Vagina (tissue), 2 donors: Measurements from ENCODE around the gene SIGLEC15. TPM values are rescaled to one million over a fixed set of nuclear protein-coding genes. Genes with fewer than 3 reads are reported as not detected.

Experiments used
- DNase-seq, 2 donors: peaks; one replicate each; pipeline ENCODE4 v3.0.0-alpha.2; 2017; ENCODE audit errors: extremely low spot score in 2 of 2
- H3K27ac ChIP-seq: fragments of 200-600 bp; sonication (generic); one replicate; pipeline ENCODE4 v1.5.1; 2019
- H3K27me3 ChIP-seq: fragments of 200-600 bp; sonication (generic); one replicate; pipeline ENCODE4 v1.5.1; 2019
- H3K36me3 ChIP-seq, 2 donors: fragments of 200-600 bp; sonication (generic); one replicate each; pipeline ENCODE4 v1.5.1; 2017 to 2019
- H3K4me1 ChIP-seq: fragments of 200-600 bp; sonication (generic); one replicate; pipeline ENCODE4 v1.5.1; 2019
- H3K4me3 ChIP-seq, 2 donors: fragments of 200-600 bp; sonication (generic); 1 replicate in 1 of 2; 2 replicates in 1 of 2; pipeline ENCODE4 v1.5.1; 2016 to 2019
- H3K9me3 ChIP-seq: fragments of 200-600 bp; sonication (generic); one replicate; pipeline ENCODE4 v1.5.1; 2019
- POLR2A ChIP-seq, 2 donors: fragments of 450-650 bp; IDR thresholded peaks; one replicate each; pipeline ENCODE4 v1.6.1; 2017; ENCODE audit warnings: antibody characterized with exemption in 2 of 2, mild to moderate bottlenecking in 2 of 2, moderate library complexity in 2 of 2
- POLR2AphosphoS5 ChIP-seq, 2 donors: sonication (generic); formaldehyde crosslinking; IDR thresholded peaks; one replicate each; pipeline ENCODE4 v1.9.0; 2017; ENCODE audit warnings: antibody characterized with exemption in 2 of 2, mild to moderate bottlenecking in 2 of 2, low read depth in 1 of 2; ENCODE audit not compliant: insufficient read depth in 1 of 2
- intact Hi-C: fragments of 100-400 bp; cut with DNase I; formaldehyde crosslinking; loops from one replicate; pipeline ENCODE4 v1.15.1; 2023
- total RNA-seq: library from RNA; depleted of rRNA; stranded (reverse); fragments of >200 nt; gene quantifications from one replicate; pipeline ENCODE4 v1.2.3, GENCODE V29; 2016
- TF ChIP-seq, protein P1 (sequence below), 3 experiments: fragments of 450-650 bp in 2 of 3; fragments of 200-600 bp in 1 of 3; sonication (generic) in 1 of 3; IDR thresholded peaks; one replicate each; pipeline ENCODE4 v1.5.1; 2017 to 2019; ENCODE audit warnings: antibody characterized with exemption in 3 of 3, mild to moderate bottlenecking in 2 of 3, moderate library complexity in 2 of 3

Gene SIGLEC15
- total RNA-seq, 1 donor from 2014 or later: not detected

DNA sequence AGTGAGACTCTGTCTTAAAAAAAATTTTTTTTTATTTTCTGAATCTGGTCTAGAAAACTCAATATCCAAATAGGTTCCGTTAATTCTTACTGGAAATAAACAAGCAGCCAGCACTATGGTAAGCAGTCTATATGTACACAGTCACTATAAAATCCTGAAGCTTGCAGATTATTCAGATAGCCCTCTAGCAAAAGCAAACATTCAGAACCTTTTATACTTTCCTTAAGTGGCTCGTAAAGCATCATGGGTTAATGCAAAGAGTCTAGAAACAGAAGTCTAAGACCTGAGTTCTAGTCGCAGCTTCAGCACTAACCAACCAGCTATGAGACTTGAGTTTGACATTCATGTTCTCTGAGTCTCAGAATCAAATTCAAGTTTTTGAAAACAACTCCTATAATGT, 51.9 kb downstream of the SIGLEC15 start:
- Histone ChIP-seq H3K36me3 (peaks cover 0 to 39% of the 10 kb centered on the region in 2 donors), H3K9me3 (no peaks in the 10 kb centered on the region), H3K4me3 (no peak overlapping the region), H3K4me1 (no peaks in the 10 kb centered on the region), H3K27ac (no peak overlapping the region), H3K27me3 (no peaks in the 10 kb centered on the region)
- intact Hi-C loops: loop anchor here (10.0 kb wide), 1 partner anchor 193 kb away; no protein-coding TSS in a partner anchor
- no peak for DNase-seq
- TF ChIP-seq POLR2AphosphoS5 (IDR thresholded peaks at IDR 0.05; ENCODE audit: insufficient read depth in 1 of 2, low read depth in 1 of 2): no peak
- TF ChIP-seq, protein P1, sequence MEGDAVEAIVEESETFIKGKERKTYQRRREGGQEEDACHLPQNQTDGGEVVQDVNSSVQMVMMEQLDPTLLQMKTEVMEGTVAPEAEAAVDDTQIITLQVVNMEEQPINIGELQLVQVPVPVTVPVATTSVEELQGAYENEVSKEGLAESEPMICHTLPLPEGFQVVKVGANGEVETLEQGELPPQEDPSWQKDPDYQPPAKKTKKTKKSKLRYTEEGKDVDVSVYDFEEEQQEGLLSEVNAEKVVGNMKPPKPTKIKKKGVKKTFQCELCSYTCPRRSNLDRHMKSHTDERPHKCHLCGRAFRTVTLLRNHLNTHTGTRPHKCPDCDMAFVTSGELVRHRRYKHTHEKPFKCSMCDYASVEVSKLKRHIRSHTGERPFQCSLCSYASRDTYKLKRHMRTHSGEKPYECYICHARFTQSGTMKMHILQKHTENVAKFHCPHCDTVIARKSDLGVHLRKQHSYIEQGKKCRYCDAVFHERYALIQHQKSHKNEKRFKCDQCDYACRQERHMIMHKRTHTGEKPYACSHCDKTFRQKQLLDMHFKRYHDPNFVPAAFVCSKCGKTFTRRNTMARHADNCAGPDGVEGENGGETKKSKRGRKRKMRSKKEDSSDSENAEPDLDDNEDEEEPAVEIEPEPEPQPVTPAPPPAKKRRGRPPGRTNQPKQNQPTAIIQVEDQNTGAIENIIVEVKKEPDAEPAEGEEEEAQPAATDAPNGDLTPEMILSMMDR (IDR thresholded peaks at IDR 0.05): no peak

DNA sequence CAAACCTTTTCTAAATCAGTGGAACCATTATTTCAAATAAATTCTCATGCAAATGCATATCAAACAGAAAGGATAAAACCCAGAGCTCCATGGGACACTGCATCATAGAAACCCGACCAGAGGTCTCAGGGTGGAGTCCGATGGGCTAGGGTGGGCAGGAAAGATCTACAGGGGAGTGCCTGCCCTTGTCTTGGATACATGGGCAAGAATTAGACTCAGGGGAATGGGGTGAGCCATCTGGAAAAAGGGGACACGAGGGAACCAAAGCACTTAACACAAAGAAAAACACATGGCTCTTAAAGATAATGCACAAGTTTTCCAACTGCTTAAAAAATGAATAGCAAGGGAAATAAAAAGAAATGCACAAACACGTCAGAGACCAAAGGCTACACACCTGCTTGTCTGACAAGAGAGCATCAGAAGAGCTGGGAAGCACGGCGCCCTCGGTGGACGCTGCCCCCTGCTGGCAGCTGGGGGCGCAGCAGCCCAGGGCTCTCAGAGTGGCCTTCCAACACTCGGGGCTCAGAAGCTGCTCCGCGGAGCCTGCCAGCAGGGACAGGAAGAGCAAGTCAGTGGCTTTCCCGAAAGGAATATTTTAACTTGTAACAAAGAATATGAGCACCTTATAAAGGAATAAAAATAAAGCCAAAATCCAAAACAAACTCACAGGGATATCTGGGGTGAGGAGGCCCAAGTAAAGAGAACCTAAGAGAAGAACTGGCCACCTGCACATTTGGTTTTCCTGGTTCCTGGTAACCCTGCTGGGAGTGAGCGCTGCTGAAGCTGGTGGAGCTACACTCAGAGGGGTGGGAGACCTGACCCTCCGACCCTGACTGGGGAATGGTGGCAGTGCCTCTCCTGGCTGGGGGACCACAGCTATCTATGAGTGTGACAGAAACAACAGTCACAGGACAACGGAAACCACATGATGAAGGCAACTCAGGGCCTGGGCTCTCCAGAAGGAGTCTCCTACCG, 54.5 kb downstream of the SIGLEC15 start:
- no peak for DNase-seq
- H3K4me1 ChIP-seq: no peaks in the 10 kb centered on the region
- TF ChIP-seq POLR2A (IDR thresholded peaks at IDR 0.05): no peak
- TF ChIP-seq, protein P1 (IDR thresholded peaks at IDR 0.05): peak; percentile 88 to 93 (median 93)
- H3K9me3 ChIP-seq: no peaks in the 10 kb centered on the region
- peaks cover 0 to 38% of the 10 kb centered on the region in 2 donors for H3K36me3 ChIP-seq
- no peaks in the 10 kb centered on the region for H3K27me3 ChIP-seq
- intact Hi-C loops: loop anchor here (10.0 kb wide), 1 partner anchor 195 kb away; no protein-coding TSS in a partner anchor
- no peak overlapping the region for H3K27ac ChIP-seq
- no peak overlapping the region for H3K4me3 ChIP-seq

DNA sequence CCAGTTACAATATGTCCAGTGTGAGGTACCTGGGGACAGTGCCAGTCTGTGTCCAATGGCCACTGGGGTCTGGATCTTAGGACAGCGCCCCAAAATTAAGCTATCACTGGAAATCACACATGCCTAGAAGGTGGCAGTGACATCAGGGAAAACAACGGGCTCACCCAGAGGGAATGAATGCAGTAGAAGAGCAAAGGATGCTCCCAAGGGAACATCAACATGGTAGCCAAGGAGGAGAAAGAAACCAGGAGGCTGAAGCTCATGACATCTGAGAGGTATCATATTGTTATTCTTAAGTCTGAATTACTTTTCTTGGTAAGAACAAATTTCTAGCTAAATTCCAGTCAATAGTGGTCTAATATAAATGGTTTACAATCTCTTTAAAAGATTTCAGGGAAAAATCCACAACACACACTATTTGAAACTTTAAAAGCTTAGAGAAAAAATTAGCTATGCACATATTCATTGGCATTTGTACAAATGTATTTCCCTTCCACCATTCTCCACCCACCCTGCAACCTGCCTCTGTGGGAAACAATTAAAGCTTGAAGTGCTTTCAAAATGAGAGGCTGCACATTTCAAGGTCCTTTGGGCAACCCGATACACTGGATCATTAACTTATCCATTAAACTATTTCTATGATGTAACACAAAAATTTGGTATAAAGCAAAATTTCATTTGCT, 55.5 kb downstream of the SIGLEC15 start:
- Histone ChIP-seq H3K4me1 (no peaks in the 10 kb centered on the region), H3K36me3 (peaks cover 0 to 32% of the 10 kb centered on the region in 2 donors), H3K9me3 (no peaks in the 10 kb centered on the region), H3K27me3 (no peaks in the 10 kb centered on the region), H3K27ac (no peak overlapping the region), H3K4me3 (no peak overlapping the region)
- TF ChIP-seq, protein P1 (IDR thresholded peaks at IDR 0.05): no peak
- TF ChIP-seq POLR2A (IDR thresholded peaks at IDR 0.05): no peak
- no peak for TF ChIP-seq POLR2AphosphoS5 (IDR thresholded peaks at IDR 0.05; ENCODE audit: insufficient read depth in 1 of 2, low read depth in 1 of 2)
- intact Hi-C loops: no loop called here
- no peak for DNase-seq

- intact Hi-C loops: no loop called here
- Histone ChIP-seq H3K9me3 (no peaks in the 10 kb centered on the region), H3K27ac (no peak overlapping the region), H3K36me3 (peaks cover 0 to 23% of the 10 kb centered on the region in 2 donors), H3K4me1 (no peaks in the 10 kb centered on the region), H3K27me3 (no peaks in the 10 kb centered on the region), H3K4me3 (no peak overlapping the region)
- TF ChIP-seq POLR2A (IDR thresholded peaks at IDR 0.05): no peak
- TF ChIP-seq POLR2AphosphoS5 (IDR thresholded peaks at IDR 0.05; ENCODE audit: insufficient read depth in 1 of 2, low read depth in 1 of 2): no peak
- TF ChIP-seq, protein P1 (IDR thresholded peaks at IDR 0.05): no peak
- no peak for DNase-seq
Observed at GRCh38 chr18:45887585-45887984, 62.1 kb downstream of the SIGLEC15 start.
